Measurements from ENCODE around the gene GAL3ST2. TPM values are rescaled to one million over a fixed set of nuclear protein-coding genes. Genes with fewer than 3 reads are reported as not detected.

Gene GAL3ST2
- polyA plus RNA-seq, 1 donor from 2014 or later: not detected

- Histone ChIP-seq H3K79me2 (replicated peaks; ENCODE audit: insufficient read depth, low read length) (no peaks in the 10 kb centered on the region), H3K36me3 (ENCODE audit: insufficient read depth, low read length) (no peaks in the 10 kb centered on the region), H4K20me1 (ENCODE audit: insufficient read depth) (no peaks in the 10 kb centered on the region), H3F3A (ENCODE audit: insufficient read depth, low read length, poor library complexity, severe bottlenecking) (no peaks in the 10 kb centered on the region), H3K9ac (ENCODE audit: low read length) (no peak overlapping the region), H3K27ac (ENCODE audit: low read length) (no peak overlapping the region), H3K27me3 (ENCODE audit: insufficient read depth, low read depth, low read length) (no peaks in the 10 kb centered on the region), H3K4me2 (ENCODE audit: low read length) (no peak overlapping the region), H2AFZ (ENCODE audit: low read depth, low read length) (no peak overlapping the region), H3K4me3 (ENCODE audit: low read length) (no peak overlapping the region), H3K9me3 (ENCODE audit: low read length) (no peaks in the 10 kb centered on the region), H3K9me2 (ENCODE audit: insufficient read depth, low read length) (no peaks in the 10 kb centered on the region)
- TF ChIP-seq EP300 (conservative IDR thresholded peaks at IDR 0.05; ENCODE audit: poor library complexity, severe bottlenecking) (no peak), EZH2 (IDR thresholded peaks at IDR 0.05; ENCODE audit: borderline replicate concordance, insufficient read depth, low read length, poor library complexity, severe bottlenecking) (no peak), TAF1 (IDR thresholded peaks at IDR 0.05; ENCODE audit: low read depth) (no peak), POLR2AphosphoS5 (IDR thresholded peaks at IDR 0.05) (no peak), SMC3 (conservative IDR thresholded peaks at IDR 0.05; ENCODE audit: poor library complexity) (no peak), CTCF (IDR thresholded peaks at IDR 0.05; ENCODE audit: poor library complexity, severe bottlenecking) (no peak), MXI1 (conservative IDR thresholded peaks at IDR 0.05; ENCODE audit: poor library complexity, severe bottlenecking) (no peak), REST (IDR thresholded peaks at IDR 0.05; ENCODE audit: borderline replicate concordance) (no peak), RAD21 (conservative IDR thresholded peaks at IDR 0.05) (no peak)
These were observed 23.1 kb upstream of the GAL3ST2 start for GRCh38 chr2:241753493-241753892.

- Histone ChIP-seq H3K4me2 (ENCODE audit: low read length) (no peak overlapping the region), H3K36me3 (ENCODE audit: insufficient read depth, low read length) (no peaks in the 10 kb centered on the region), H4K20me1 (ENCODE audit: insufficient read depth) (no peaks in the 10 kb centered on the region), H3K9me2 (ENCODE audit: insufficient read depth, low read length) (no peaks in the 10 kb centered on the region), H3K27ac (ENCODE audit: low read length) (no peak overlapping the region), H2AFZ (ENCODE audit: low read depth, low read length) (no peak overlapping the region), H3K27me3 (ENCODE audit: insufficient read depth, low read depth, low read length) (no peaks in the 10 kb centered on the region), H3K4me3 (ENCODE audit: low read length) (no peak overlapping the region), H3K79me2 (replicated peaks; ENCODE audit: insufficient read depth, low read length) (no peaks in the 10 kb centered on the region), H3F3A (ENCODE audit: insufficient read depth, low read length, poor library complexity, severe bottlenecking) (no peaks in the 10 kb centered on the region), H3K9me3 (ENCODE audit: low read length) (no peaks in the 10 kb centered on the region), H3K9ac (ENCODE audit: low read length) (no peak overlapping the region)
- no peak for TF ChIP-seq REST (IDR thresholded peaks at IDR 0.05; ENCODE audit: borderline replicate concordance)
- TF ChIP-seq EZH2 (IDR thresholded peaks at IDR 0.05; ENCODE audit: borderline replicate concordance, insufficient read depth, low read length, poor library complexity, severe bottlenecking): no peak
- no peak for TF ChIP-seq CTCF (IDR thresholded peaks at IDR 0.05; ENCODE audit: poor library complexity, severe bottlenecking)
- TF ChIP-seq RAD21 (conservative IDR thresholded peaks at IDR 0.05): no peak
- no peak for TF ChIP-seq EP300 (conservative IDR thresholded peaks at IDR 0.05; ENCODE audit: poor library complexity, severe bottlenecking)
- TF ChIP-seq TAF1 (IDR thresholded peaks at IDR 0.05; ENCODE audit: low read depth): no peak
- no peak for TF ChIP-seq MXI1 (conservative IDR thresholded peaks at IDR 0.05; ENCODE audit: poor library complexity, severe bottlenecking)
- no peak for TF ChIP-seq POLR2AphosphoS5 (IDR thresholded peaks at IDR 0.05)
- TF ChIP-seq SMC3 (conservative IDR thresholded peaks at IDR 0.05; ENCODE audit: poor library complexity): no peak
These were observed 22.6 kb upstream of the GAL3ST2 start for GRCh38 chr2:241754042-241754441.

All from neural cell (in vitro differentiated cells).